HepG2 (cell line): Measurements from ENCODE around the gene FSD2. TPM values are rescaled to one million over a fixed set of nuclear protein-coding genes. Genes with fewer than 3 reads are reported as not detected.

ENCODE experiments used
- ATAC-seq: fragments of 200-7000 bp; cut with Tn5 transposase; 3 replicates; pipeline ENCODE4 v1.9.1; 2020; ENCODE audit warnings: mild to moderate bottlenecking, moderate library complexity
- BruUV-seq: library from RNA; stranded (reverse); fragments of 400-500 nt; replicated peaks from 2 replicates; lab custom pipeline; 2021; lab: Mats Ljungman, UMichigan
- CTCF ChIA-PET: fragments of 300-600 bp; formaldehyde crosslinking; extraction: SDS; loops from one replicate; lab custom pipeline; 2021; ENCODE audit warnings: low total read pairs, inconsistent platforms, low intra/inter-chr PET ratio; lab: Yijun Ruan, JAX
- POLR2A ChIA-PET: fragments of 350-600 bp; sonication (Branson Sonifier 250); formaldehyde crosslinking; loops from one replicate; lab custom pipeline; 2020; ENCODE audit warnings: antibody characterized with exemption, inconsistent platforms; lab: Yijun Ruan, JAX
- DNase-seq: peaks from one replicate; pipeline ENCODE4 v3.0.0-alpha.2; 2015; ENCODE audit warnings: low spot score
- FAIRE-seq: peaks from 3 replicates; lab custom pipeline; 2011; peaks lifted over from hg19 to GRCh38; lab: Jason Lieb, UNC
- H2AFZ ChIP-seq: one replicate; pipeline ENCODE4 v1.6.1; 2011; ENCODE audit warnings: low read length, inconsistent platforms
- H3K27ac ChIP-seq: fragments of 300-600 bp; 3 replicates; pipeline ENCODE4 v1.8.0; 2011; ENCODE audit warnings: mixed run types, mild to moderate bottlenecking, mixed read lengths, low read length, inconsistent platforms; ENCODE audit not compliant: insufficient read depth; ENCODE audit errors: extremely low read length
- H3K27me3 ChIP-seq, 2 experiments: fragments of 200-600 bp in 1 of 2; 2 replicates in 1 of 2; 3 replicates in 1 of 2; pipeline versions ENCODE4 v1.6.0 to v1.8.0; 2011; ENCODE audit warnings: low read length in 2 of 2, mild to moderate bottlenecking in 2 of 2, moderate library complexity in 2 of 2, inconsistent platforms in 1 of 2; ENCODE audit not compliant: insufficient read depth in 2 of 2, control insufficient read depth in 1 of 2
- H3K36me3 ChIP-seq, 2 experiments: fragments of 200-600 bp in 1 of 2; replicated peaks in 1 of 2; 2 replicates in 1 of 2; 3 replicates in 1 of 2; pipeline versions ENCODE4 v1.5.1 to v1.8.0; 2011; ENCODE audit warnings: low read length in 2 of 2, inconsistent platforms in 1 of 2; ENCODE audit not compliant: insufficient read depth in 2 of 2, control insufficient read depth in 1 of 2
- H3K4me1 ChIP-seq: 2 replicates; pipeline ENCODE4 v1.5.1; 2012; ENCODE audit warnings: low read length, inconsistent platforms; ENCODE audit not compliant: insufficient read depth
- H3K4me2 ChIP-seq: 2 replicates; pipeline ENCODE4 v1.6.0; 2011; ENCODE audit warnings: low read depth, low read length, inconsistent platforms
- H3K4me3 ChIP-seq, 3 experiments: fragments of 200-600 bp in 1 of 3; sonication (generic), shearing (Covaris generic) in 1 of 3; replicated peaks in 1 of 3; 2 replicates each; pipeline ENCODE4 v1.5.1; 2011 to 2016; ENCODE audit warnings: low read length in 3 of 3, inconsistent platforms in 2 of 3, low read depth in 2 of 3, mild to moderate bottlenecking in 2 of 3, control low read depth in 1 of 3, mixed read lengths in 1 of 3; ENCODE audit not compliant: insufficient read depth in 1 of 3
- H3K79me2 ChIP-seq: one replicate; pipeline ENCODE4 v1.6.1; 2011; ENCODE audit warnings: low read length, inconsistent platforms; ENCODE audit not compliant: insufficient read depth
- H3K9ac ChIP-seq: 2 replicates; pipeline ENCODE4 v1.6.0; 2011; ENCODE audit warnings: mild to moderate bottlenecking, low read depth, low read length, inconsistent platforms; ENCODE audit not compliant: insufficient read depth
- H3K9me3 ChIP-seq: 2 replicates; pipeline ENCODE4 v1.5.1; 2012; ENCODE audit warnings: mild to moderate bottlenecking, low read length
- H4K20me1 ChIP-seq: 2 replicates; pipeline ENCODE4 v1.6.0; 2011; ENCODE audit warnings: inconsistent platforms, mild to moderate bottlenecking, low read length, moderate library complexity; ENCODE audit not compliant: insufficient read depth
- ATF7 ChIP-seq, 2 experiments: fragments of 450-650 bp in 1 of 2; sonication (generic) in 1 of 2; formaldehyde crosslinking in 1 of 2; IDR thresholded peaks; 2 replicates each; pipeline versions ENCODE4 v1.4.0 to v1.6.1; 2016 to 2020; ENCODE audit warnings: antibody characterized with exemption in 1 of 2, mild to moderate bottlenecking in 1 of 2, missing genetic modification reagents in 1 of 2
- CREB1 ChIP-seq, 2 experiments: fragments of 450-650 bp in 1 of 2; IDR thresholded peaks; 2 replicates each; pipeline ENCODE4 v1.6.1; 2016 to 2017; ENCODE audit warnings: control low read depth in 1 of 2, mild to moderate bottlenecking in 1 of 2, missing compliant biosample characterization in 1 of 2, missing genetic modification characterization in 1 of 2
- HMG20B ChIP-seq: conservative IDR thresholded peaks from 2 replicates; pipeline ENCODE4 v1.6.1; 2016; ENCODE audit warnings: missing genetic modification reagents, missing compliant biosample characterization
- HNF4A ChIP-seq: sonication (generic); formaldehyde crosslinking; IDR thresholded peaks from 2 replicates; pipeline ENCODE4 v1.4.0; 2020; ENCODE audit warnings: missing genetic modification reagents
- KLF13 ChIP-seq: sonication (generic); formaldehyde crosslinking; IDR thresholded peaks from 2 replicates; pipeline ENCODE4 v1.4.0; 2020; ENCODE audit warnings: mild to moderate bottlenecking, missing genetic modification reagents
- POLR2A ChIP-seq, 2 experiments: IDR thresholded peaks; 2 replicates each; pipeline ENCODE4 v1.6.1; 2011; ENCODE audit warnings: low read depth in 2 of 2, low read length in 2 of 2, mild to moderate bottlenecking in 1 of 2, moderate library complexity in 1 of 2; ENCODE audit not compliant: insufficient read depth in 1 of 2
- SPEN ChIP-seq: sonication (generic); formaldehyde crosslinking; IDR thresholded peaks from 2 replicates; pipeline ENCODE4 v1.5.1; 2020; ENCODE audit warnings: low read depth, mild to moderate bottlenecking, missing genetic modification reagents
- TOE1 ChIP-seq: sonication (generic); formaldehyde crosslinking; IDR thresholded peaks from 2 replicates; pipeline ENCODE4 v1.4.0; 2020; ENCODE audit warnings: mild to moderate bottlenecking, missing genetic modification reagents
- ZFP1 ChIP-seq: IDR thresholded peaks from 2 replicates; pipeline ENCODE4 v1.6.1; 2016
- ZIK1 ChIP-seq: sonication (generic); formaldehyde crosslinking; IDR thresholded peaks from 2 replicates; pipeline ENCODE4 v1.5.0; 2020; ENCODE audit warnings: mild to moderate bottlenecking, low read depth, missing genetic modification reagents, borderline replicate concordance
- ZNF674 ChIP-seq: sonication (generic); formaldehyde crosslinking; IDR thresholded peaks from 2 replicates; pipeline ENCODE4 v1.5.0; 2020; ENCODE audit warnings: low read depth, mild to moderate bottlenecking, missing genetic modification reagents
- WGBS: methylation state at CpG from one replicate; pipeline ENCODE4 v1.1.6; 2017; ENCODE audit warnings: low lambda C conversion rate; 5-methylcytosine and 5-hydroxymethylcytosine counted together
- in situ Hi-C: cut with HindIII; loops from 2 replicates; pipeline ENCODE4 v1.10.0; 2017; ENCODE audit warnings: low pct_unique_long_range_greater_than_20kb; ENCODE audit not compliant: extremely low pct_ligation_motif_present
- intact Hi-C: fragments of 100-400 bp; cut with micrococcal nuclease; formaldehyde crosslinking; loops from one replicate; pipeline ENCODE4 v1.10.0; 2022; ENCODE audit not compliant: unreplicated experiment
- polyA plus RNA-seq, 8 experiments: library from polyadenylated mRNA; depleted of rRNA in 3 of 8; stranded (reverse) in 7 of 8; unstranded in 1 of 8; fragments of >200 nt; fragmentation: Illumina TruSeq in 4 of 8; extraction: Trizol in 4 of 8; gene quantifications; 2 replicates each; pipeline versions ENCODE4 v1.2.1 to v1.2.3, GENCODE V29; 2011 to 2016; ENCODE audit warnings: low read depth in 4 of 8, missing spikeins in 1 of 8, mixed read lengths in 1 of 8; ENCODE audit not compliant: insufficient read depth in 1 of 8
- total RNA-seq, 5 experiments: library from RNA; depleted of rRNA; stranded (reverse); fragments of >200 nt; fragmentation: Illumina TruSeq; extraction: Trizol; gene quantifications; 2 replicates each; pipeline ENCODE4 v1.2.3, GENCODE V29; 2016; ENCODE audit warnings: low read depth in 1 of 5
- TF ChIP-seq, protein P1 (sequence below): sonication (generic); formaldehyde crosslinking; IDR thresholded peaks from 2 replicates; pipeline ENCODE4 v1.4.0; 2020; ENCODE audit warnings: missing genetic modification reagents, borderline replicate concordance
- TF ChIP-seq, protein P2 (sequence below): sonication (generic); formaldehyde crosslinking; IDR thresholded peaks from 2 replicates; pipeline ENCODE4 v1.5.0; 2020; ENCODE audit warnings: mild to moderate bottlenecking, missing genetic modification reagents

FSD2 gene
- total and polyA plus RNA-seq, 2 of the 13 experiments (the other 11 are each of a cell fraction or from before 2014, with no cell fraction given) = not detected

GRCh38 chr15:82799183-82799841 lies 6.6 kb downstream of the FSD2 start:
- POLR2A ChIA-PET = no interaction called here

More at GRCh38 chr15:82799183-82799841, 6.6 kb downstream of the FSD2 start:
- Histone ChIP-seq H3K4me1 (peaks cover 2% of the 10 kb centered on the region), H3K9me3 (no peaks in the 10 kb centered on the region), H3K9ac (no peak overlapping the region), H3K4me2 (no peak overlapping the region), H3K27me3 (peaks cover 0 to 3% of the 10 kb centered on the region in 2 experiments; a peak in 2 of 5 replicates), H3K79me2 (no peaks in the 10 kb centered on the region), H3K27ac (no peak overlapping the region), H3K36me3 (no peaks in the 10 kb centered on the region), H2AFZ (no peak overlapping the region), H3K4me3 (no peak overlapping the region), H4K20me1 (no peaks in the 10 kb centered on the region)
- no peak for DNase-seq
- no peak for ATAC-seq
- no TSS peak for BruUV-seq
- 32% methylated on average over 7 of the region's 7 CpGs for WGBS
- FAIRE-seq = no peak
- no peak for TF ChIP-seq KLF13 (CRISPR knock-in tag)
- no peak for TF ChIP-seq POLR2A (IDR thresholded peaks at IDR 0.05; ENCODE audit: insufficient read depth in 1 of 2, low read depth in 2 of 2, low read length in 2 of 2)
- TF ChIP-seq SPEN (CRISPR knock-in tag) = no peak
- no peak for TF ChIP-seq ZFP1 (CRISPR knock-in tag)
- TF ChIP-seq, protein P1, sequence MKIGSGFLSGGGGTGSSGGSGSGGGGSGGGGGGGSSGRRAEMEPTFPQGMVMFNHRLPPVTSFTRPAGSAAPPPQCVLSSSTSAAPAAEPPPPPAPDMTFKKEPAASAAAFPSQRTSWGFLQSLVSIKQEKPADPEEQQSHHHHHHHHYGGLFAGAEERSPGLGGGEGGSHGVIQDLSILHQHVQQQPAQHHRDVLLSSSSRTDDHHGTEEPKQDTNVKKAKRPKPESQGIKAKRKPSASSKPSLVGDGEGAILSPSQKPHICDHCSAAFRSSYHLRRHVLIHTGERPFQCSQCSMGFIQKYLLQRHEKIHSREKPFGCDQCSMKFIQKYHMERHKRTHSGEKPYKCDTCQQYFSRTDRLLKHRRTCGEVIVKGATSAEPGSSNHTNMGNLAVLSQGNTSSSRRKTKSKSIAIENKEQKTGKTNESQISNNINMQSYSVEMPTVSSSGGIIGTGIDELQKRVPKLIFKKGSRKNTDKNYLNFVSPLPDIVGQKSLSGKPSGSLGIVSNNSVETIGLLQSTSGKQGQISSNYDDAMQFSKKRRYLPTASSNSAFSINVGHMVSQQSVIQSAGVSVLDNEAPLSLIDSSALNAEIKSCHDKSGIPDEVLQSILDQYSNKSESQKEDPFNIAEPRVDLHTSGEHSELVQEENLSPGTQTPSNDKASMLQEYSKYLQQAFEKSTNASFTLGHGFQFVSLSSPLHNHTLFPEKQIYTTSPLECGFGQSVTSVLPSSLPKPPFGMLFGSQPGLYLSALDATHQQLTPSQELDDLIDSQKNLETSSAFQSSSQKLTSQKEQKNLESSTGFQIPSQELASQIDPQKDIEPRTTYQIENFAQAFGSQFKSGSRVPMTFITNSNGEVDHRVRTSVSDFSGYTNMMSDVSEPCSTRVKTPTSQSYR (CRISPR knock-in tag) = no peak
- no peak for TF ChIP-seq ZIK1 (CRISPR knock-in tag)
- TF ChIP-seq ATF7 (IDR thresholded peaks at IDR 0.05) = peak; percentile 91
- no peak for TF ChIP-seq ATF7 (CRISPR knock-in tag; IDR thresholded peaks at IDR 0.05)
- peak; percentile 95 for TF ChIP-seq CREB1 (IDR thresholded peaks at IDR 0.05)
- TF ChIP-seq CREB1 (CRISPR knock-in tag; IDR thresholded peaks at IDR 0.05) = no peak
- TF ChIP-seq, protein P2, sequence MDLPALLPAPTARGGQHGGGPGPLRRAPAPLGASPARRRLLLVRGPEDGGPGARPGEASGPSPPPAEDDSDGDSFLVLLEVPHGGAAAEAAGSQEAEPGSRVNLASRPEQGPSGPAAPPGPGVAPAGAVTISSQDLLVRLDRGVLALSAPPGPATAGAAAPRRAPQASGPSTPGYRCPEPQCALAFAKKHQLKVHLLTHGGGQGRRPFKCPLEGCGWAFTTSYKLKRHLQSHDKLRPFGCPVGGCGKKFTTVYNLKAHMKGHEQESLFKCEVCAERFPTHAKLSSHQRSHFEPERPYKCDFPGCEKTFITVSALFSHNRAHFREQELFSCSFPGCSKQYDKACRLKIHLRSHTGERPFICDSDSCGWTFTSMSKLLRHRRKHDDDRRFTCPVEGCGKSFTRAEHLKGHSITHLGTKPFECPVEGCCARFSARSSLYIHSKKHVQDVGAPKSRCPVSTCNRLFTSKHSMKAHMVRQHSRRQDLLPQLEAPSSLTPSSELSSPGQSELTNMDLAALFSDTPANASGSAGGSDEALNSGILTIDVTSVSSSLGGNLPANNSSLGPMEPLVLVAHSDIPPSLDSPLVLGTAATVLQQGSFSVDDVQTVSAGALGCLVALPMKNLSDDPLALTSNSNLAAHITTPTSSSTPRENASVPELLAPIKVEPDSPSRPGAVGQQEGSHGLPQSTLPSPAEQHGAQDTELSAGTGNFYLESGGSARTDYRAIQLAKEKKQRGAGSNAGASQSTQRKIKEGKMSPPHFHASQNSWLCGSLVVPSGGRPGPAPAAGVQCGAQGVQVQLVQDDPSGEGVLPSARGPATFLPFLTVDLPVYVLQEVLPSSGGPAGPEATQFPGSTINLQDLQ = no peak
- no peak for TF ChIP-seq TOE1 (CRISPR knock-in tag)
- TF ChIP-seq ZNF674 (CRISPR knock-in tag) = no peak
- no peak for TF ChIP-seq HNF4A
- no peak for TF ChIP-seq HMG20B (CRISPR knock-in tag)
- TF ChIP-seq, all 625 proteins: peak for 2
- in situ Hi-C loops (no loop called here), intact Hi-C loops (no loop called here)
- CTCF ChIA-PET = no interaction called here
